NCI-H345 (cell line): Measurements from ENCODE around the gene HAUS8.
"Not testable (repeated sequence)": the region's sequence is repeated elsewhere in the genome, so short reads cannot be mapped to it uniquely, and the experiment has no call there.

ENCODE experiments used
- DNase-seq: peaks from one replicate; lab custom pipeline; 2025; lab: John Stamatoyannopoulos, UW

HAUS8 gene

GRCh38 chr19:17035842-17036424 is 39.3 kb downstream of the HAUS8 start:
- DNase-seq, result no peak

DNA sequence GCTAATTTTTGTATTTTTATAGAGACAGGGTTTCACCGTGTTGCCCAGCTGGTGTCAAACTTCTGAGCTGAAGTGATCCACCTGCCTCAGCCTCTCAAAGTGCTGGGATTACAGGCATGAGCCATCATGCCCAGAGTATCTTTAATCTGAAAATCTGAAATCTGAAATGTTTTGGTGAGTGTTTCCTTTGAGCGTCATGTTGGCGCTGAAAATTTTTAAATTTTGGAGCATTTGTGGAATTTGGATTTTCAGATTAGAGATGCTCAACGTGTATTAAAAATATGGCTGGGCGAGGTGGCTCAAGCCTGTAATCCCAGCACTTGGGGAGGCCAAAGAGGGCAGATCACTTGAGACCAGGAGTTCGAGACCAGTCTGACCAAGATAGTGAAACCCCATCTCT is 43.5 kb downstream of the HAUS8 start:
- no peak for DNase-seq

DNA sequence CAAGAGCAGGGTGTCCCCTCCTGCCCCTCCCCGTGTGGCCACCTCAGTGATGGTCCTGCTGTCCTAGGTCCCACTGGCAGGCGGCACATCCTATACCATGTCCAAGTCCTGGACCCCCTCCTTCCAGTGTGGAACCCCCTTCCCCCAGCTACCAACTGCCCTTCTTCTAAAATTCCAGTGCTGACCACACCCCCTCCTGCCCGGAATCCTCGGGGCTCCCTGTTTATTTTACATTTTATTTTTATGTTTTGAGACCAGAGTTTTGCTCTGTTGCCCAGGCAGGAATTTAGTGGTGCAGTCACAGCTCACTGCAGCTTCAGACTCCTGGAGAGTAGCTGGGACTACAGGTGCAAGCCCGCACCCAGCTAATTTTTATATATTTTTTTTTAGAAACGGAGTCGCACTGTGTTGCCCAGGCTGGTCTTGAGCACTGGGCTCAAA is 47.7 kb downstream of the HAUS8 start:
- no peak for DNase-seq

GRCh38 chr19:17026706-17027534 is 48.3 kb downstream of the HAUS8 start, which contains the start of gene CPAMD8:
Gene CPAMD8, minus strand, starts transcription at chr19:17026810. Its CDS starts 168 bp downstream, at chr19:17026642.
- DNase-seq, result no peak

DNA sequence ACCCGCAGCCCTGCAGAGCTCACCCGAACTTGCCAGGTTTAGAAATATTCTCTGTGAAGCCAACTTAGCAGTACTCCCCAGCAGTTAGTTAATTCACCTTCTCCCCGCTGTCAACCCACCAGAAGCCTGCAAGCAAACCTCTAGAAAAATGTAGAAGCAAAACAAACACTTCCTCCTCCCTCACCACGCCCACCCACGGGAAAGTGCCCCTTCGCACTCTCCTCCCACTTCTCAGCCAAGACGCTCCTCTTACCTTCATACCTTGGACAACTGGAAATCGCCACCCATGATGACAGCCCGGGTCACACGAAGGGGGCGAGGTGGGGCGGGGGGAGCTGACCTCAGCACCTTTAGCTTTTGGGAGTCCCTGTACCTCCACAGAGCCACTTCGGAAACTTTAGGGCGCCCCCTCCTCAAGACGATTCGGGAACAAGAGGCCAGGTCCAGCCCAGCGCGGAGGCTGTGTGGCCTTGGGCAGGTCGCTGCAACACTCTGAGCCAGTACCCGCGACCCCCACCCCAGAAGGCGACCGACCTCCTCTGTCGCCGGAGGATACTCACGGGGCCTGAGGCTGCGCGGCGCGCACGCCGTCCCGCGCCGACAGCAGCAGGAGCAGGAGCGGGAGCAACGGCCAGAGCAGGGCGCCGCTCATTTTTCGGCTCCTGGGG is 49.1 kb downstream of the HAUS8 start:
- DNase-seq, result no peak

DNA sequence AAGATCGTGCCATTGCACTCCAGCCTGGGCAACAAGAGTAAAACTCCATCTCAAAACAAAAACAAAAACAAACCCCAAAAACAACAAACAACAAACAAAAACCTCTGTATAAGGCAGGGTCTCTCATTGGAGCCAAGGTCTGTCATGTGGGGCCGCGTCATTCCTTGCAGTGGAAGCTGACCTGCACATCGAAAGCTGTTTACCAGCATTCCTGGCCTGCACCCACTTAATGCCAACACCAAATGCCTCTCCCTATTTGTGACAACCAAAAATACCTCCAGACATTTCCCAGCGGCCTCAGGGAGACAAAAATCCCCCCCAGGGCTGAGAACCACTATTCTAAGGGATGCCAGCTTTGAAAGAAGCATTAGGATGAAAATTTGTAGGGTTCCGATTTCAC is 49.9 kb downstream of the HAUS8 start:
- no peak for DNase-seq

DNA sequence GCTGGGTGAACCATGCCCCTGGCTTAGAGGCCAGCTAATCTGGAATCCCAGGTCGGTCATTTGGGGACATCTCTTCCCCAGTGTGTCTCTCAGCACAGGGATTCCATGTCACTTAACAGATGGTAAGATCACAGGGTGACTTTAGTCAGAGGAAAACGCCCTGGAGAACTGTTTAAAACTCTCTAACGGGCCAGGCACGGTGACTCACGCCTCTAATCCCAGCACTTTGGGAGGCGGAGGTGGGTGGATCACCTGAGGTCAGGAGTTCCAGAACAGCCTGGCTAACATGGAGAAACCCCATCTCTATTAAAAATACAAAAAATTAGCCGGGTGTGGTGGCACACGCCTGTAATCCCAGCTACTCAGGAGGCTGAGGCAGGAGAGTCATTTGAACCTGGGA is 50.3 kb downstream of the HAUS8 start:
- not testable (repeated sequence) for DNase-seq

GRCh38 chr19:17023805-17024204 is 51.4 kb downstream of the HAUS8 start:
- no peak for DNase-seq

- DNase-seq, result no peak
Observed at GRCh38 chr19:17022738-17023137, 52.5 kb downstream of the HAUS8 start.

DNA sequence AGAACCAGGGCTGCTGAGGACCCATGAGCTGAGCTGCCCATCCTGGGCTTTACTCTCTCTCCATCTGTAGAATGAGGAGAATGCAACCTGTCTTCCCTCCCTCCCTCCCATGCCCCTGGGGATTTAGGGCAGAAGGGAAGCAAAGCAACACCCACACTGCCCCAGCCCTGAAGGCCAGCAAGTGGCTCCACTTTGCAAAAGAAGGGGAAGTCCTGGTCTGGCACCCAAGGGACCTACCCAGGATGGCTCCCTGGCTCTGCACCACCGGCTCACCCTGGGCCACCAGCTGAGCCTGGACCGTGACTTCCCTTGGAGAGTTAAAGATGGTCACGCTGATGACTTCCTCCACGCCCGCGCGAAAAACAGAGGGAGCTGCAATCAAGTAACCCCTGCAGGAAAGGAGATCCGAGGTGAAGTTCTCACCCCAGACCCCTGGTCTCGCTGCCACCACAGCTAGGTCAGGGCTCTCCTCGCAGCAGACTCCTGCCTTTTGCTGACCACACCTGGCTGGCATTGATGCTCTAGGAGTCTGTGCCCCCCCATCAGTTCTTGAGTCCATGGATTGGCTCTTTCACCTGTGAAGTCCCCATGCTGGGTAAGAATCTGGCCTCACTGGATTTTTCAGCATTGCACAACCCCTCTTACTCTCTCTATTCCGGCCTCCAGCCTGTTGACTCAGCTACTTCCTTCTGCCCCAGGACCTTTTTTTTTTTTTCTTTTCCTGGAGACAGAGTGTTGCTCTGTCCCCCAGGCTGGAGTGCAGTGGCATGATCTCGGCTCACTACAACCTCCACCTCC is 53.3 kb downstream of the HAUS8 start:
- no peak for DNase-seq

DNA sequence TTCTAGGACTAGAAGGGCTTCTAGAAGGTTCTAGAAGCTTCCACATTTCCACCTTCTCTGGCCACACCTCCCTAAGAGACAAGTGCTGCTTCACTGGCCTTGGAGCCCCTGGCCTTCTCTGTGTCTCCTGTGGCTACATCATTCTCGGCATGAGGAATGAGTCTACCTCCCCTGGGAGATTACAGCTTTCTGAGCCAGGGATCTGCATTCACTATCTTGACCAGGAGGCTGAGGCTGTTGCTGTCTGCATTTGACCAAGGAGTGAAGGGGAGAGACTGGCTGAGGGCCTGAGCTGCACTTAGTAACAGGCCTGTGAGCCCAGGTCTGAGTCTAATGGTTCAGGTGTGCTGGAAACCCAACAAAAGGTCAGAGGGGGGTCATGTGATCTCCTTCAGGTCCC is 53.9 kb downstream of the HAUS8 start:
- DNase-seq, result no peak

- DNase-seq, result no peak
Observed at GRCh38 chr19:17020823-17021222, 54.4 kb downstream of the HAUS8 start.

DNA sequence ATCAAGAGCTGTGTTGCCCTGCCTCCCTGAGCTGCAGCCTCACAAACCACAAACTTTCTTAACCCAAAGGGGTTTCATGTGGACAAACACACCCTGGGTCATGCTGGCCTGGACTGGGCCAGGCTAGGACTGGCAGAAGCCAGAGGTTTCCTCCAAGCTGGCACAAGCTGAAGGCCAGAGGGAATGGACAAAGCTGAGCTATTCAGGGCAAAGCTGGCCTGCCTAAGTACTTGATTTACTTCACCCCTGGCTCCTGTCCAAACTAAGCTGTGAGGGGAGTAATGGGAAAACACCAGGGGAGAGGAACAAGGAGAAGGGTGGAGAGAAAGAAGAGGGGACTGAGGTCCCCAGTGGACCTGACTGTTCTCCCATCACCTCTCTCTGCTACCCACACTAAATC is 54.9 kb downstream of the HAUS8 start:
- no peak for DNase-seq

- not testable (repeated sequence) for DNase-seq
Observed at GRCh38 chr19:17014212-17014861, 60.9 kb downstream of the HAUS8 start.

GRCh38 chr19:17011485-17011884 is 63.8 kb downstream of the HAUS8 start:
- no peak for DNase-seq

GRCh38 chr19:17006579-17006978 is 68.7 kb downstream of the HAUS8 start:
- DNase-seq, result no peak

DNA sequence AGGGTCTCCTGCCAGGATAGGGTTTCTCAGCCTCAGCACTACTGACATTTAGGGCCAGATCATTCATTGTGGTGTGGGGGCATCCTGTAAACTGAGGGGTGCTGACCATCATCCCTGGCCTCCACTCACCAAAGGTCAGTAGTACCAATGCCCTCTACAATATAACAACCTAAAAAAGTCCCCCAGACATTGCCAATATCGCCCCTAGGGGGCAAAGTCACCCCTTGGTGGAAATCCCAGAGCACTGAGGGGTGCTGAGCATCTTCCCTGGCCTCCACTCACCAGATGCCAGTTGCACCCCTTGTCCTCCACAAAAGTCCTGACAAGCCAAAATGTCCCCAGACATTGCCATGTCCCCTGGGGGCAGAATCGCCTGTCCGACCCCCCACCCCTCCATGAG is 70.3 kb downstream of the HAUS8 start:
- DNase-seq, result no peak

GRCh38 chr19:17004386-17004785 is 70.9 kb downstream of the HAUS8 start:
- no peak for DNase-seq

DNA sequence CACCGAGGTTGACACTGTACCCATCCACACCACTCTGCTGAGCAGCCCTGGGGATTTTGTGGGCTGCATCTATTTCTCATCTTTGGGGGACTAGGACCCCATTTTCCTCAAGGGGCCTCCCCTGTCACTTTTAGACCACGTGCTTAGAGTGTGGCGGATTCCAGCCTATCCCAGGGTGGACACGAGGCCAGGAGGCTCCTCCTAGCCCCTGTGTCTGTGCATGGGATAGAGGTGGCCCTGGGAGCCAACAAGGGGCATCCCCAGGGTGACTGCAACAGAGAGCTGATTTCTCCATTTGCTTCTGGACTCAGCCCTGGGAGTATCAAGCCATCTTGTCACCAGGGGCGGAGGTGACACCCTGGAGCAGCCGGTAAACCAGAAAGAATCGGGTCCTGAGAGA is 72.8 kb downstream of the HAUS8 start:
- DNase-seq, result no peak

GRCh38 chr19:17001603-17002183 is 73.6 kb downstream of the HAUS8 start:
- DNase-seq, result no peak
